ENCODE data around the gene KRT28.

DNA sequence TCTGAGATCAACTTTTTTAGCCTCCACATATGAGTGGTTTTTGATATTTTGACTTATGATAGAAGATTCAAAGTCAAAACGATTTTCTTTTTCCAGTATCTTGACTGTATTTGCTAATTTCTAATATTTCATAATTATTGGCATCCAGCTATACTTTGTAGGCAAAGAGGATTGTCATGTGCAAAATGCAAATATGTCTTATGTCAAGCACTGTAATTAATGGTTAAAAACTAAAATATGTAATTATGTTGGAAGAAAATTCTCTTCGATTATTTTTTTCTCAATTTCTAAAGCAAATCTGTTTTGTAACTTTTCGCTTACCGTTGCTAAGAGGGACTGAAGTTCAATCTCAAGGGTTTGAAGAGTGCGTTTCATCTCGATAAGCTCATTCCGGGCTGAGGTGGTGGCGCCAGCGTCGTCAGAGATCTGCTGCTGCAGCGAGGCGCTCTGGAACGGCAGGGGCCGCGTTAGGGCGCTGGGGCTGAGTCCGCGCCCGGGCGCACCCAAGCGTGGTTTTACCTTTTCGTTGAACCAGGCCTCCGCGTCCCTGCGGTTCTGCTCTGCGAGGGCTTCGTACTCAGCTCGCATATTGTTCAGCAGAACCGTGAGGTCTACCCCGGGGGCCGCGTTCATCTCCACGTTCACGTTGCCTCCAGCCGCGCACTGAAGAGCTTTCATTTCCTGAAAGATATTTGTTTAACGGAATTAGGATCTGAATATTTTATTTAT is 20.4 kb downstream of the KRT28 start:
- TF ChIP-seq POLR2A (IDR thresholded peaks at IDR 0.05) (peak in 2 of 4 donors; percentile 27 to 28), EP300 (IDR thresholded peaks at IDR 0.05) (no peak)
